Keratinocyte (primary cell): ENCODE measurements around the gene HAUS1. TPM values are rescaled to one million over a fixed set of nuclear protein-coding genes. Genes with fewer than 3 reads are reported as not detected.

Experiments
- DNase-seq: peaks from one replicate; pipeline ENCODE4 v3.0.0-alpha.2; 2011; ENCODE audit warnings: low read depth, missing footprints, low spot score
- FAIRE-seq: peaks from 2 replicates; lab custom pipeline; 2011; peaks lifted over from hg19 to GRCh38; lab: Jason Lieb, UNC
- H2AFZ ChIP-seq: 2 replicates; pipeline ENCODE4 v1.6.0; 2012; ENCODE audit warnings: low read length, control low read depth, inconsistent platforms; ENCODE audit not compliant: control insufficient read depth
- H3K27ac ChIP-seq: 2 replicates; pipeline ENCODE4 v1.5.1; 2011; ENCODE audit warnings: low read length; ENCODE audit not compliant: control insufficient read depth, insufficient read depth
- H3K27me3 ChIP-seq: 3 replicates; pipeline ENCODE4 v1.6.0; 2011; ENCODE audit warnings: low read length; ENCODE audit not compliant: control insufficient read depth, insufficient read depth; ENCODE audit errors: extremely low read depth
- H3K36me3 ChIP-seq, 2 experiments: 2 replicates in 1 of 2; 3 replicates in 1 of 2; pipeline ENCODE4 v1.5.1; 2011; ENCODE audit warnings: low read length in 2 of 2, mild to moderate bottlenecking in 1 of 2; ENCODE audit not compliant: control insufficient read depth in 2 of 2, insufficient read depth in 2 of 2; ENCODE audit errors: extremely low read depth in 1 of 2
- H3K4me1 ChIP-seq: 3 replicates; pipeline ENCODE4 v1.5.1; 2011; ENCODE audit warnings: low read length; ENCODE audit not compliant: control insufficient read depth, insufficient read depth; ENCODE audit errors: extremely low read depth
- H3K4me2 ChIP-seq: 3 replicates; pipeline ENCODE4 v1.6.0; 2011; ENCODE audit warnings: low read depth, low read length; ENCODE audit not compliant: control insufficient read depth, insufficient read depth; ENCODE audit errors: extremely low read depth
- H3K4me3 ChIP-seq, 3 experiments: fragments of 200-600 bp in 1 of 3; sonication (generic) in 1 of 3; 2 replicates in 2 of 3; 3 replicates in 1 of 3; pipeline ENCODE4 v1.5.1; 2011 to 2016; ENCODE audit warnings: low read length in 3 of 3, mild to moderate bottlenecking in 3 of 3, control low read depth in 2 of 3, inconsistent platforms in 1 of 3, low read depth in 1 of 3, mixed read lengths in 1 of 3, mixed run types in 1 of 3, moderate library complexity in 1 of 3; ENCODE audit not compliant: control insufficient read depth in 2 of 3, insufficient read depth in 2 of 3; ENCODE audit errors: extremely low read depth in 1 of 3
- H3K79me2 ChIP-seq: 2 replicates; pipeline ENCODE4 v1.6.0; 2012; ENCODE audit warnings: low read length; ENCODE audit not compliant: control insufficient read depth, insufficient read depth
- H3K9ac ChIP-seq: 3 replicates; pipeline ENCODE4 v1.6.0; 2011; ENCODE audit warnings: low read length; ENCODE audit not compliant: control insufficient read depth, insufficient read depth; ENCODE audit errors: extremely low read depth
- H3K9me1 ChIP-seq: 3 replicates; pipeline ENCODE4 v1.6.0; 2011; ENCODE audit warnings: low read length; ENCODE audit not compliant: control insufficient read depth, insufficient read depth; ENCODE audit errors: extremely low read depth
- H3K9me3 ChIP-seq: 2 replicates; pipeline ENCODE4 v1.5.1; 2012; ENCODE audit warnings: low read depth, low read length; ENCODE audit not compliant: control insufficient read depth
- H4K20me1 ChIP-seq: 3 replicates; pipeline ENCODE4 v1.6.0; 2011; ENCODE audit warnings: low read length; ENCODE audit not compliant: control insufficient read depth, insufficient read depth; ENCODE audit errors: extremely low read depth
- EZH2 ChIP-seq: IDR thresholded peaks from one replicate; pipeline ENCODE4 v1.6.1; 2012; ENCODE audit warnings: inconsistent platforms, mild to moderate bottlenecking, low read length, moderate library complexity
- dilution Hi-C: fragments of 300-500 bp; cut with MboI; formaldehyde crosslinking; loops from one replicate; pipeline ENCODE4 v1.7.0; 2020; ENCODE audit warnings: low sequenced_read_pairs; ENCODE audit not compliant: extremely low pct_ligation_motif_present
- polyA plus RNA-seq, 5 experiments: library from polyadenylated mRNA; depleted of rRNA in 3 of 5; stranded (reverse) in 3 of 5; stranded (forward) in 1 of 5; unstranded in 1 of 5; fragments of >200 nt; gene quantifications; 1 replicate in 1 of 5; 2 replicates in 3 of 5; 3 replicates in 1 of 5; pipeline versions ENCODE4 v1.2.1 to v1.2.3, GENCODE V29; 2011 to 2012; ENCODE audit warnings: missing spikeins in 2 of 5, low read depth in 1 of 5, low replicate concordance in 1 of 5
- TF ChIP-seq, protein P1 (sequence below), 3 experiments: IDR thresholded peaks in 1 of 3; conservative IDR thresholded peaks in 1 of 3; optimal IDR thresholded peaks in 1 of 3; 2 replicates in 2 of 3; 3 replicates in 1 of 3; pipeline versions ENCODE3 to v1.5.1; 2011; ENCODE audit warnings: low read length in 3 of 3, mild to moderate bottlenecking in 3 of 3, moderate library complexity in 2 of 3, control low read depth in 1 of 3, inconsistent platforms in 1 of 3; ENCODE audit not compliant: insufficient read depth in 2 of 3; ENCODE audit errors: extremely low read depth in 1 of 3

Gene HAUS1
- polyA plus RNA-seq, 1 donor (not counting 4 experiments of a cell fraction or from before 2014, with no cell fraction given) = 39.5 TPM

DNA sequence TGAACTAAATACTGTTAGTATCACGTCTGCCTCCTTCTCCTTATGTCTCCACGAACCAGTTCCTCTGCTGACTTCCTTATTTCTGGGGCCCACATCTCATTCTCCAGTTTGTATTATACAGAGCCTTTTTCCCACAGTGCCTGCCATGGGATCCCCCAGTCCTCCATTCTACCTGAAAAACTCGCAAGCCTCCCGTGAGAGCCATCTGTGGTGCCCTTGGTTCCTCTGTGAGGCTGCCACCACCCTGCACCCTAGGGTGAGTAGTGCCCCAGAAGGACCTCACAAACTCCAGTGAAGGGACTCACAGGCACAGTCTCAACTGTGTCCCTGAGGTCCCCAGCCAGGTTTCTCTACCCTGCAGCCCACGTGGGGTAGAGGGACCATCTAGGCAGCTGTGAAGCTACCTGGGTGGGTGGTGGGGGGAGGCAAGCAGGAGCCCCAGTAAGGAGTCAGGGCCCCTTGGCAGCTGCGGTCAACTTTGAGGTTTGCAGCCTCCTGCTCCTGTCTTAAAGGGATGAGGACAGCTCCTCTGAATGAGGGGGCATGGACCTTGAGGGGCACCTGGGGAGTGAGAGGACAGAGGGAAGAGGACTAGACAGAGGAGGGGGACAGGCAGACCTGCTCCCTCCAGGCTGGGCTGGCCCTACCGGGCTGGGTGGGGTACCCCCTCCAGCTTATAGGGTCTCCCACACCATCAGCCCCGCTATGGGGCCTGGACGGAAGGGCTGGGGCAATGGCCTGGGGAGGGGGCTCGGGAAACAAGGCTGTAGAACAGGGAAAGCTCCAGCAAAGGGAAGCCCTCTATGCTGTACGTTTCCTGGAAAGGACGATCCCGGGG is 33.2 kb upstream of the HAUS1 start:
- Histone ChIP-seq H3K4me3 (peak overlapping the region; percentile 73 to 91 (median 89)), H4K20me1 (no peaks in the 10 kb centered on the region), H3K36me3 (no peaks in the 10 kb centered on the region), H3K9ac (peak overlapping the region; percentile 88), H3K79me2 (peaks cover 42% of the 10 kb centered on the region), H3K9me3 (no peaks in the 10 kb centered on the region), H3K4me2 (peak overlapping the region; percentile 94), H3K9me1 (no peaks in the 10 kb centered on the region), H3K4me1 (peaks cover 32% of the 10 kb centered on the region), H2AFZ (peak overlapping the region; percentile 80), H3K27ac (peak overlapping the region; percentile 75), H3K27me3 (no peaks in the 10 kb centered on the region)
- DNase-seq (no peak), FAIRE-seq (peak; percentile 17)
- no peak for TF ChIP-seq EZH2
- TF ChIP-seq, protein P1, sequence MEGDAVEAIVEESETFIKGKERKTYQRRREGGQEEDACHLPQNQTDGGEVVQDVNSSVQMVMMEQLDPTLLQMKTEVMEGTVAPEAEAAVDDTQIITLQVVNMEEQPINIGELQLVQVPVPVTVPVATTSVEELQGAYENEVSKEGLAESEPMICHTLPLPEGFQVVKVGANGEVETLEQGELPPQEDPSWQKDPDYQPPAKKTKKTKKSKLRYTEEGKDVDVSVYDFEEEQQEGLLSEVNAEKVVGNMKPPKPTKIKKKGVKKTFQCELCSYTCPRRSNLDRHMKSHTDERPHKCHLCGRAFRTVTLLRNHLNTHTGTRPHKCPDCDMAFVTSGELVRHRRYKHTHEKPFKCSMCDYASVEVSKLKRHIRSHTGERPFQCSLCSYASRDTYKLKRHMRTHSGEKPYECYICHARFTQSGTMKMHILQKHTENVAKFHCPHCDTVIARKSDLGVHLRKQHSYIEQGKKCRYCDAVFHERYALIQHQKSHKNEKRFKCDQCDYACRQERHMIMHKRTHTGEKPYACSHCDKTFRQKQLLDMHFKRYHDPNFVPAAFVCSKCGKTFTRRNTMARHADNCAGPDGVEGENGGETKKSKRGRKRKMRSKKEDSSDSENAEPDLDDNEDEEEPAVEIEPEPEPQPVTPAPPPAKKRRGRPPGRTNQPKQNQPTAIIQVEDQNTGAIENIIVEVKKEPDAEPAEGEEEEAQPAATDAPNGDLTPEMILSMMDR (optimal IDR thresholded peaks at IDR 0.05 in 1 of 3, IDR thresholded peaks at IDR 0.05 in 1 of 3, conservative IDR thresholded peaks at IDR 0.05 in 1 of 3; ENCODE audit: extremely low read depth in 1 of 3, insufficient read depth in 2 of 3, low read length in 3 of 3) = no peak
- dilution Hi-C loops = no loop called here

DNA sequence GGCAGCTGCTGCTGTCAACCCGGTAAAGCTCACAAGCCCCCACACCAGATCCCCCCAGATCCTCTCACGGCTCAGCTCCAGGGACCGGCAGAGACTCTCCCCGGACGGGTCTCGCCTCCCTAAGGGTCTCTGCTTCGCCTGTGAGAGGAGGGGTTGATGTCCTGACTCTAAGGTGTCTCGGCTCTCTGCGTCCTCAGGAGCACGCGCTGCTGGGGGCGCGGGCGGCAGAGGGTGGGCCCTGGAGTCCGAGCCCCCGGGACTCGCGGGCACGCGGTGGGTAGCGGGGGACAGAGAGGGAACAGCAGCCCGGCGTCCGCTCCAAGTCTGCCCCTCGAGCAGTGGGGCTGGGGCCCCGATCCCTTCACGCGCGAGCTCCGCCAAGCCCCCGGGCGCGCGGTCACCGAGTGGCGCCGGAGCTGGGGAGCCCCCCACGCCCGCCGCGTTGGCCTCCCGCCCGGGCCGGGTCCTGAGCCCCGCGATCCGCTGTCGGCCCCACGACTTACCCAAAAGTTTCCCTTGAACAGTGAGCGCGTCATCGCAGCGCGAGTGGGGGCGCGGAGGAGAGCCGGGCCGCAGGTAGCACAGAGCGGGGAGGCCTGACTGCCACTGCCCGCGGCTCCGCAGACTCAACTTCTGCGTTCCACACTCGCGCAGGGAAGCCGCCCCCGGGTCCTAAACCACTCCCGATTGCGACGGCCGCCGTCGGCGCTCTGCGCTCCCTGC is 32.4 kb upstream of the HAUS1 start, which contains the start of gene PSTPIP2:
TSS of gene PSTPIP2 (minus strand) at position 608 of the 723 bp plus-strand sequence. CDS start at position 536, 72 bp downstream.
- dilution Hi-C loops = no loop called here
- Histone ChIP-seq H3K27me3 (no peaks in the 10 kb centered on the region), H3K27ac (peak within 1 kb of the TSS; percentile 75), H3K4me2 (peak within 1 kb of the TSS; percentile 94), H3K9me3 (no peaks in the 10 kb centered on the region), H2AFZ (peak within 1 kb of the TSS; percentile 80), H3K4me3 (peak within 1 kb of the TSS; percentile 73 to 91 (median 89)), H3K36me3 (no peaks in the 10 kb centered on the region), H3K9ac (peak within 1 kb of the TSS; percentile 88), H3K4me1 (peaks cover 32% of the 10 kb centered on the region), H3K9me1 (no peaks in the 10 kb centered on the region), H3K79me2 (peaks cover 37% of the 10 kb centered on the region), H4K20me1 (no peaks in the 10 kb centered on the region)
- FAIRE-seq (no peak), DNase-seq (no peak)
- TF ChIP-seq, protein P1 (optimal IDR thresholded peaks at IDR 0.05 in 1 of 3, IDR thresholded peaks at IDR 0.05 in 1 of 3, conservative IDR thresholded peaks at IDR 0.05 in 1 of 3; ENCODE audit: extremely low read depth in 1 of 3, insufficient read depth in 2 of 3, low read length in 3 of 3) = no peak
- no peak for TF ChIP-seq EZH2
